HG02852 (cell line): ENCODE data around the gene JAML.

ENCODE experiments used
- ATAC-seq: cut with Tn5 transposase; IDR thresholded peaks from one replicate; pipeline ENCODE4 v1.9.1; 2021; ENCODE audit warnings: mild to moderate bottlenecking, moderate library complexity; ENCODE audit not compliant: unreplicated experiment

The JAML gene

DNA sequence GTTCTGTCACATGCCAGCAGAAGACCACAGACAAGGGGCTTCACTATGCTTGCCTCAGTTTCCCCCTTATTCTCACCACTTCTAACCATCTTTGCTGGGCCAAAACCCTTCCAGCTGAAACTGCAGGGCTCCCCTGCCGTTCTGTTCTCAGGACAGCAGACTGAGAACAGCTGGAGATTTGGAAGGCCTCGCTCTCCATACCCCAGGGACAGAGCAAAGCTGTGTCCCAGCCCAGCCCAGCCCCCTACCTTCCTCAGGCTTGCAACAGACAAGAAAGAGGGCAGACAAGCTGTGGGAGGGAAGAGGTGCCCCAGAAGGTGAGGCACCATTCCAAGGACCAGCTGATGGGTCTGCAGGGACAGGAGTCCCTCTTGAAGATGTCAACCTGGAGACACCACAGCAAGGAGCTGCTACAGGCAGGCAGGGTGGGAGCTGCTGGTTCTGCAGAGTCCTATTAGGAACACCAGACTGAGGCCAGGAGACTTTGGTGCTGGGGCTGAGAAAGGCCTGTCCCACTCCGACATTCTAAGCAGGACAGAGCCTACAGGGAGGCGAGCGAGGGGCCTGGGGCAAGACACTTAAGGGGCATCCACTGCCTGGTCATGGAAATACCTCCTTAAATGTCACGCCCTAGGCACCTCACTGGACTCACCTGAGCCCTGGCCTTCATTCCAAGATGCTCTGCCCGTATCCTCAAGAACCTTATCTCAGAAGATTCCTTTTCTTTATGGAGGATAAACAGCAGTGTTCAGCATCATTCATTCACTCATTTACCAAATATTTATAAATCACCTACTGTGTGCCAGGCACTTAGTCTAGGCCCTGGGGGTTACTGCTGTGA is 55.3 kb downstream of the JAML start:
- ATAC-seq = no peak

DNA sequence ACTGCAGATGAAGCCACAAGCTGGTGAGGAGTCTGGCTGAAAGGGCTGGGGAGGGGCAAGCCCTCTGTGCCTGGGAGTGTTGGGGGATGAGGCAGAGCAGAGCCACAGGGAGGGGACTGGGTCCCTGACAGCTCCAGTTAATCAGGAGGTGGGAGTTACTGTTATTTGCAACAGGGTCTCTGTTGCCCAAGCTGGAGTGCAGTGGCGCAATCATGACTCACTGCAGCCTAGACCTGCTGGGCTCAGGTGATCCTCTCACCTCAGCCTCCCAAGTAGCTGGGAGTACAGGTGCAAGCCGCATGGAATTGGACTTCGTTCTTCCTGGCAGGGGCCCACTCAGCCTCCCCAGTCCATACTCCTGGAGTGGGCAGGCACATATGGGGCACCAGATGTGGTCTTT is 56.1 kb downstream of the JAML start:
- no peak for ATAC-seq

DNA sequence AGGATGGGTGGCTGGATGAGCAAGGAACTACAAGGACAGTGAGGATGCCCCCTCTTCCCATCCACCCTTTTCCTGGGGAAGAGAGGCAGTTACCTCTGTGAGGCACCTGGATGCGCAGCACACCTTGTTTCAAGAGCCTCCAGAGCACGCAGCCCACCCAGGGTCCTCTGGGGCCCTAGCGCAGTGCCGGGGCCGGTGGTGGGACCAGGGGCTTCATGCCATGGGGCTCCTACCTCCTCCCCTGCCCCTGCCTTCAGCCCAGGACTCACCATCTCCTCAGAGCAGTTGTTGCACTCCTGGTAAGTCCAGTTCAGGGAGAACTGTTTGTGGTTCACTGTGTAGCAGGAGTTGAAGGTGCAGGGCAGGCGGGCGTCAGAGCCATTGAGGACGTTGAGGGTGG is 56.5 kb downstream of the JAML start:
- no peak for ATAC-seq

DNA sequence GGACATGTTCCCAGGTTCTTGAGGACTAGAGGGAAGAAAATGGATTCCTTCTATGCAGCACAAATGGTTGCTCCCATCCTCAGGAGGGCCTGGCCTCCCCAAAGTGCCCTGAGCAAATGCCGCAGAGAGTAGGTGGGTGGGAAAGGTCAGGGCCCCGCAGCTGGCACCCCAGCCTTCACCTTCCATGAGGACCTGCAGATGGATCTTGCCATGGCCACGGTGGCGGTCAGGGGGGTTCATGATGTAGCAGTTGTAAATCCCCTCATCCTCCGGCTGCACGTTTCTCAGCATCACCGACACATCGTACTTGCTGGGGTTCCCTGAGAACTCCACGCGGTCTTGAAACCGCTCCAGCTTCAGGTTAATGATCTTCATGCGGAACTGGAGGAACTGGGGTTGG is 56.9 kb downstream of the JAML start:
- no peak for ATAC-seq

DNA sequence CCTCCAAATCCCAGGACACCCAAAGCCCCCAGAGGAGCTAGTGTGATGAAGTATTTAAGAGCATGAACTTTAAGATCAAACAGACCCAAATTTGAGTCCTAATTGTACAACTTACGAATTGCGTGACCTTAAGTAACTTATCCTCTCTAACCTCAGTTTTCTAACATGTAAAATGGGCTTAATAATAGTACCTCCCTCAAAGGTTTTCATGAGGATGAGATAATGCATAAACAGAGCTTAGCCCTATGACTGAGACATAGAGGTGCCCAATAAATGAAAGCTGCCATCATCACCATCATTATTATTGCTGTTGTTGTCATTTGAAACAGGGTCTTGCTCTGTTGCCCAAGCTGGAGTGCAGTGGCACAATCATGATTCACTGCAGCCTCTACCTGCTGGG is 57.6 kb downstream of the JAML start:
- no peak for ATAC-seq

DNA sequence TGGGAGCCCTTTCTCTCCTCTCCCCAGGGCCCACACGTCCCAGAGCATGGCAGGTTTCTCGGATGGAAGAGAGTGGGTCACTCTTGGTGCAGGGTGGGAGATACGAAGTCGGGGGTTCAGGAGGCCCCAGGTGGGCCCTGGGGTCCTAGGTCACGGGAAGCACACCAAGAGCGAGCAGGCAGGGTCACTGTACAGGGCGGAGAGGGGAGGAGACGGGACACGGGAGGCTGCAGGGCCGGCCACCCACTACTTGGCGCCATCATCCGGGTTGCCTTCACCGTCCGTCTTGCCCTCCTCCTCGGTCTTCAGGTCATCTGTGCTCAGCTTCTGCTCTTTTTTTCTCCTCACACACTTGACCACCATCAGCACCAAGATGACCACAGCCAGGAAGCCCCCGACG is 58.2 kb downstream of the JAML start:
- no peak for ATAC-seq

DNA sequence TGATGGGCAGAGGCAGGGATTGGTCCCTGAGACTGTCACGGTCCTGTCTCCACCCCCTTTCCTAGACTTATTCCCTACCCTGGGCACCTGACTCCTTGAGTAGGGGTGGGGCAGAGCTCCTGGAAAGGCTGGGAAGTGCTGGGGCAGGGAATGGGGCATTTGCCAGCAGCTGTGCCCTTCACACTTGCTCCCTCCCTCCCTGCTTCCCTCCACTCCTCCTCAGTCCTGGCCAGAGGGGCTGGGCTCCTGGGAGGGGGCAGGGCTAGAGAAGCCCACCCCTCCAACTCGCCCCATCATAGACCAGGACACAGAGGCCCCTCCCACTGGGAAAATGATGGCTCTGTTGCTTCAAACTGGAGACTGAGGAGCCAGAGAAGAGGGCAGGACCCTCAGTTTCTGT is 59.9 kb downstream of the JAML start:
- ATAC-seq = no peak

DNA sequence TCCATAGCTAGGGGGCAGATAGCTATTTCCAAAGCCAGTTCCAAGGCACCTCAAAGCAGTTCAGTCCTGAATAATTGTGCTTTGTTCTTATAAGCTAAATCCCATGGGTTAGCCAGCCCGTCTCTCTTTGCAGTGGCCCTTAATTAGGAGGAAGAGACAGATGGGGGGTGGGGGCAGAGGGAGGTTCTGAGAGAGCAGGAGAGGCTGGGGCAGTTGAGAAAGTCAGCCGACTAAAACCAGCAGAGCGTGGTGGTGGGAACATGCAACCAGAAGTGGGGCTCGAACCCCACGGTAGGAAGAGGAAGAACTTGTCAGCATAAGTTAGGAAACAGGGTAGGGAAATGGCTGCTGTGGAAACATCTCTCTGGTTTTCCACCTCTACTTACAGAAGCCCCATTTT is 61.3 kb downstream of the JAML start:
- ATAC-seq = no peak

DNA sequence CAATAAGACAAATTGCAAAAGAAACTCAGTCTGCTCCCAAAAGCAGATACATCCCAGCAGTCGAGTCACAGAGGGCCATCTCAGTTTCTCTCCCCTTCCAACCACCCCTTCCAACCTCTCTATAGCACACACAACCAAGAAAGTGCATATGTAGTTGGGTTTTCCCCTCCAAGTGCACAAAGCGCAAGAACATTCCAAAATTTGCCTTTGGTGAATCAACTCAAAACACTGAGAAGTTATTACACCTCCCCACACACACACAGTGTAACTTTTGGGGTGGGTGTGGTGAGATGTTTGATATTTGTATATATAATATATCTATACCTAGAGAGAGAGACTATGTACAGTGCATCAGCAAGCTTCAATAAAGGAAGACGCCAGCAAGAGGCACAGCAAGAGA is 62.0 kb downstream of the JAML start:
- no peak for ATAC-seq

DNA sequence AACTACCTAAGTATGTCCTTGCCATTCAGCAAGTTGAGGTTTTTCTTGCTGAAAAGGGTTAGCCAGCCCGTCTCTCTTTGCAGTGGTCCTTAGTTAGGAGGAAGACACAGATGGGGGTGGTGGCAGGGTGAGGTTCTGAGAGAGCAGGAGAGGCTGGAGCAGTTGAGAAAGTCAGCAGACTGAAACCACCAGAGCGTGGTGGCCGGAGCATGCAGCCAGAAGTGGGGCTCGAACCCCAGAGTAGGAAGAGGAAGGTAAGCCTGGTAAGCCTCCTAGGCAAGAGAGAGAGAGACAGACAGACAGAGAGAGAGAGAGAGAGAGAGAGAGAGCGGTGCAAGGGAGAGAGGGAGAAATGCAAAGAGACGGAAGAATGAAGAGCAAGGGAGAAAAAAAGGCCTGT is 63.0 kb downstream of the JAML start:
- ATAC-seq = no peak

DNA sequence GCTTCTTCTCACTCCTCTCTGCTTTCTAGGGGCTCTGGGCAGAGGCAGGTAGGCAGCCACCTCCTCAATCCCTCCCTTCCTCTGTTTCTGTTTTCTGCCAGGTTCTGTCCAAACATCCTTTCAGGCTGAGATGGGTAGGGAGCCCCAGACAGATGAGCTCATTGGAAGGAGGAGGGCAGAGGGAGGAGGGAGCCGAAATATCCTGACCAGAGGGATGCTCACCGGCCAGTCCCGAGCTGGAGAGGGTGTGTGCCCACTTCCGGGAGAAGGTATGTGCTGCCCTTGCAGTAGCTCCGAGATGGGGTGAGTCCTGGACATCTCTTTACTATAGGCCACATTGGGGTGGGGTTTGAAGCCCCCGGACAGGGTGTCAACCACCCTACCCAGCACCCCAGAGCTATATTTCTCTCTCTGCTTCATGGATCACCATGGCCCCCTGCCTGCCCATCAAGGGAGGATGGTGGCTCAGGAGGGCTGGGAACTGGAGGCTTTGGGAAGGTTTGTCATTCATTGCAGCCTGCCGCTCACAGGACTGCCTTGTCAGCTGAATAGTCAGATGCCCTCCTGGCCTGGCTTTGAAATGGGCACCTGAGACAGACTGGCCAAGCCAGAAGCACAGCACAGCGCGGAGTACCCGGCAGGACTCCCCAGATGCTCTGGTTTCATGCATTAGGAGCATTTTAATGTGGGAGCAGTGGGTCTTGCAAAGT is 67.5 kb downstream of the JAML start:
- no peak for ATAC-seq

DNA sequence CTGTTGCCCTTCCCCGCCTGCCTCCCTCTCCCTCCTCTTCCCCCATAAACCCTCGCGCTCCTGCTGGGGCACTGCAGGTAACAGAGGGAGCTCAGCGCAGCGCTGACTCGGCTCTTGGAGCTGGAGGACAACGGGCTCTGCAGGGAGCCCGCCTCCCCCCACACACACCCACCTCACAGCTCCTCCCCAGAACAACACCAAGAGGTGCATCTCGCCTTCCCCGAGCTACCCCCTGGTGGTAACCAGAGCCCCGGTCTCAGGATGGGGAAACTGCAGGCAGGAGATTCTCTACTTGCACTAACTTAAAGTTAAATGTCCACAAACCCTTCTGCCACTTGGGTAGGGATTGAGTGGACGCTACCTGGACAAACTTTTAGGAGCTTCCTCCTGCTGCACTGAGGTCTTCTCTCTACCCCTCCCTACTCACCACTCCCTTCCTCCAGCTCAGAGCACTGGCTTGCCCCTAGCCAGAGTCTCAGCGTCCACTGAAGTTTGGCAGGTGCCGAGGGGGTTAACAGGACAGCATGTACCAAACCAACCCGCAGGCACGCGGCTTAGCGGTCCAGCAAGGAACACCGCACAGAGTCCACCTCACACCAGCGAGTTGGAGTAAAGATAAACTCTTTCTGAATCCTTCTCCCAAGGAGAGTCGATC is 68.2 kb downstream of the JAML start:
- ATAC-seq = no peak

DNA sequence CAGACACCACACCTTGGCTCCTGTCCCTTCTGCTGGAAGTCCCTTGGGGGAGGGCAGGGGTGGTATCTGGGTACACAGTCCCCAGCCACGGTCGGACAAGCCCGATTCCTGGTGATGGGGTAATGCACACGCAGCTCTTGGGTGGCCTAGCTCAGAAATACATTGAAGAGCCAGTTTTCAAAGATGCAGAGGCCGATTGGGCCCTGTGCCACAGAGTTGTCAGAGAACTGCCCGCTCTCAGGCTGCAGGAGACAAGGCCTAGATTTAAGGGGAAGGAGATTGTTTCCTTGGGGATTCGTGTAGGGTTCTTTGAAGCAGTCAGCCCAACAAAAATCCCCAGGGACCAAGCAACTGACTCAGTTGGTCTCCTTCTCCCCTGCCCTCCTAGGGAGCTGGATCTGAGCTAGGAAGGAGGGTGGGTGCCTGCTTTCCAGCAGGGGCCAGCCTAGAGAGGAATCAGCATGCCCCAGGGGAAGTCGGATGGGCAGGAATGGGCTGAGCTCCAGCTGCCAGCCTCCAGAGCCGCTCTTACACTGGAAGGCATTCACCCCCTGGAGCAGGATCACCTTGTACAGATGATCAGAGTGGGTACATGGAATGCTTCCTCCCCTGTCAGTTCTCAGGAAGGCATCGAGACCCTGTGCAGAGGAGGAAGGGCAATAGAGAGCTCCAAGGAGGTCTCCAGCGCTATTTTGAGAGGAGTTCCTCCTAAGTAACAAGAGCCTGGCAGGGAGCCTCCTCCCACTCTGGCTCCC is 68.9 kb downstream of the JAML start:
- no peak for ATAC-seq

DNA sequence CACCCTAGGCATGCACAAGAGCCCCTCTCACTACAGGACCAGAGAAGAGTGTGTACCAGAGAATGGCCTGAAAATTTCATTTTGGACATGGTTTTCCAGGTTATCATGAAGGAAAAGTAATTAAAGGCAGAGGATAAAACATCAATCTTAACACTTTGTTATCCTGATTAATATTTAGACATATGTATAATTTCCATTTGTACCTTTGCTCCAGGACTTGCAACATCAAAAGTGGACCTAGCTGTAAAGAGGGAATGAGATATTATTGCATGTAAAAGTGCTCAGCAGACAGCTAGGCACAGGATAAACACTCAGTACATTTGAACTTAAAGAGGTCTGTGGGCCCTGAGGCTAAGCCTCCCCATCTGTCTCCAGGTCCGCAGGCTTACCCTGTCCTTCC is 70.2 kb downstream of the JAML start:
- ATAC-seq = no peak

DNA sequence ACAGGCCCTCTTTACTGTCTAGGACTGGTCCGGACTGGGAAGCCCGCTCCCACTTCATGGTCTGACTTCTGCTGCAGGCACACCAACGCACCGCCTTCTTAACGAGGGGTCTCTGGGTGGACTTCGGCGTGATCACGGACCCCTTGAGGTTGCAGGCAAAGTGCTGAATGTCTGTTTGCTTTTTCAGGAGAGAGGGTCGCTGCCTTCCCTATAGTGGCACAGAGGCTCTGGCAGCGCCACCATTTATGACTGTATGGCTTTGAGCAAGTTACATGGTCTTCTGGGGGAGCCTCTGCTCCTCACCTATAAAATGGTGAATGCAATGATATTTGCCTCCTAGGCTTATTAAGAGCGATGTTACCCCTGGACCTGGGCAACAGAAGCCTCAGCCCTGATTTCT is 70.8 kb downstream of the JAML start:
- no peak for ATAC-seq

DNA sequence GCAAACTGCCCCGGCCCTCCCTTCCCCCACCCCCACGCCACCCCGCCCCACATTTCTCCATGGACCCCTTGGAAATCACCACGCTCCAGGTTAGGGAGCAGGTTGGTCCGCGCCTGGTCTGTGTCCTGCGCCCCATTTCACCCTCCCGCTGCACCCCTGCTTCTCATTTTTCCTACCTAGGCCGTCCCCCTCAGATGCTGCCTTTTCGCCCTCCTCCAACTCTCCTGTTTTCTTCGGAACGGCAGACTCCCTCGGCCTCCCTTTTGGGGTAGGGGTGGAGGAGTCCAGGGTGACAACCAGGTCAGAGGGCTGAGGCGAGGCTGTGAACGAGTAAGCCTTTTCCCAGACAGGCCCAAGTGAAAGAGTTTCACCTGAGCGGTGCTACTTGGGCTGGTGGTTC is 71.3 kb downstream of the JAML start:
- ATAC-seq = no peak

DNA sequence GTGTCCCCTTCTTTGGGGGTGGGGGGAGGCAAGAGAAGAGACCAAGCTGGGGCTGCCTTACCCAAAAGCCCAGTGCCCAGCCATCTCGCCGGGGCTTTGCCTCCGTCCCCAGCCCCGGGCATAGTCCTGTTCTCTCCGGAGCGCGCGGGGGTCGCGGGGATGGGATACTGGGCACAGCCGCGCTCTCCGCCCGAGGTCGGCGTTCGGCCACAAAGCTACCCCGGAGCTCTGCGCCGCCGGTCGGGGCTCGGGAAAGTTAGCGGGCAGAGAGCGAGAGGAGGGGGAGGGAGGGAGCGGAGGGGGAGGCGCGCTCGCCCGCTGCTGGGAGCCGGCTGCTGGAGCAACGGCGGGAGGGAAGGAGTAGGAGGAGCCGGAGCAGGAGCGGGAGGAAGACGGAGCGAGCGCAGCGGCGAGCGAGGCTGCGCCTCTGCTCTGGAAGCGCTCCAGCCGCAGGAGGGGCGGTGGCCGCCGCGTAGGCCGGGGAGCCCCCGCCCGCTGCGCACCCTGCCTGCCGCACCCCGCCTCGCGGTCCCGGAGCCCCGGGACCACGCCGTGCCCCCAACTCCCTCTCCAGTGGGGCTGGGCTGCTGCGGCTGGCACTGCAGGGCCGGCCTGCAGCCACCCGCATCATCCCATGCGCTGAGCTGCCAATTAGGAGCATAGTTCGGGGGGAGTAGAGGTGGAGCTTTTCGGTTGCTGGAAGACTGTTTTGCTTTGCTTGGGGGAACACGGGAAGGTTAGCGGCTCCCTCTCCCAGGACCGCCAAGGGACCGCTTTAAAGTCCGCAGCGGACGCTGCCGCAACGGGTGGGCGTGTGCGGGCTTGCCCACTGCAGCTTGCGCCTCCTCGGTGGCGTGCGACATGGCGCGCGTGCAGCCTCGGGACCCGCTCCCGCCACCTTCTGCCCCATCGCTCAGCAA is 72.0 kb downstream of the JAML start, which contains the start of gene SCN4B:
SCN4B (minus strand) TSS at position 272 of the 920 bp plus-strand sequence; CDS start at position 122, 150 bp downstream.
- ATAC-seq = no peak

DNA sequence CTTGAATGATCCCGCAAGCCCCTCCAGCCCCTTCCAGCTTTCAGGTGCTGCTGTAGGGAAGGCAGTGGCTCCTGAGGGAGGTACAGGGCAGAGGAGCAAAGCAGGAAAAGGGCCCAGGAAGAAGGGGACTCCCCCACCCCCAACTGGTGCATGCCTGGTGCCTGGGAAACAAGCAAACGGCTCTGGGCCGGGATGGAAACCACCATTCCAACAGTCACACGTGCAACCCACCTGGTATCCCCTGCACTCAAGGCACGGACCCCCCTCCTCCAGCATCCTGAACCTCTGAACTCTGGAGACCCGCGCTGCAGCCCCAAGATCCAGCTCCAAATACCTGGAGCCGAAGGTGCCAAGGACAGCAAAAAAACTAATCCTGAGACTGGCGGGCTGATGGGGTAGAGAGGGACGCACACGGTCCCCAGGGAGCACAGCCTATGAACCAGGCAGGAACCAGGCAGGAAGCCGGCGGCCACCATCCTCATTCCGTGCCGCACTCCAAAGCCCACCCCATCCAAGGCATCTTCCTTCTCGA is 72.7 kb downstream of the JAML start:
- ATAC-seq = no peak

DNA sequence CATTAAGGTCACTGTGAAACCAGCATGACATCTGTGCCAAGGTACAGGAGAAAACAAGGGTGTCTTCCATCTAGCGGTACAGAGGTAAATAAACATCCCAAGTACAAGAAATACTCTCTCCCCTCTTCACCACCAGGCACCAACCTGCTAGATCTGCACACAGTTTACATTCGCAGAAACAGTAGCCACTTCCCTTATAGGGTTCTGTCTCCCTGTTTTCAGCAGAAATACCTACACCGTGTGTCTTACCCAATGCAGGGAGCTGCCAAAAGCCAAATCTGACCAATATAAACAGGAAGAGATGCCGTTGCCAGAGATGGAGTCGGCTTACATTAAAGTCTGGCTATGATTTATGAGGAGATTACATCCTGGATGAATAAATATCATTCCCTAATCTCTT is 73.4 kb downstream of the JAML start:
- no peak for ATAC-seq

DNA sequence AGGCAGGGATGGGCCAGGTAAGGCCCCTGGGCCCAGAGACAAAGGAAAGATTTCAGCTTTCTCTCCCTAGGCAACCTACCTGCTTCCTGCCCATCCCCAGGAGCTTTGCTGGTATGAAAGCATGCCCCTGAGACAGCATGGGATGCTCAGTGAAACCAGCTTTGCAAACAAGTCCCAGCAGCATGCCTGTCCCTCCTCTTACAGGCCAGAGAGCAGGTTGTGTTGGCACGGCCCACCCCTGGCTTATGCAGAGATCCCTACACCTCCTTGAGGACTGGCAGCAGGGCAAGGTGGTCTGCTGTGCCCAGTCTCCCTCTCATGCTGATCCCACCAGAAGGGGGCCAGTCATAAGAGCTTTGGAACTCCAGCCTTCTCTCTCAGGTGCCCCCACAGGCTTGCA is 75.3 kb downstream of the JAML start:
- no peak for ATAC-seq
